ENCODE measurements around the gene SLC12A7. TPM values are rescaled to one million over a fixed set of nuclear protein-coding genes. Genes with fewer than 3 reads are reported as not detected.

Gene SLC12A7
- total and polyA plus RNA-seq, 3 donors from 2014 or later = 73.2 to 212 (median 168) TPM

- TF ChIP-seq CTCF (IDR thresholded peaks at IDR 0.05) (no peak), POLR2A (IDR thresholded peaks at IDR 0.05) (no peak)
- Histone ChIP-seq H3K9me3 (no peaks in the 10 kb centered on the region), H3K36me3 (ENCODE audit: low read depth, missing control alignments) (no peaks in the 10 kb centered on the region), H3K4me3 (no peak overlapping the region), H3K27ac (no peak overlapping the region), H3K27me3 (no peaks in the 10 kb centered on the region), H3K4me1 (no peaks in the 10 kb centered on the region)
- intact Hi-C loops (cut with DNase I; ENCODE audit: low total_unique reads) = no loop called here
- DNase-seq = no peak
- 93 to 100% methylated on average over 8 to 25 of the region's 26 CpGs for WGBS, 2 donors
These were observed 78.7 kb downstream of the SLC12A7 start for GRCh38 chr5:1033178-1033577.

GRCh38 chr5:1032551-1033027, 79.3 kb downstream of the SLC12A7 start:
- intact Hi-C loops (cut with DNase I; ENCODE audit: low total_unique reads) = no loop called here
- Histone ChIP-seq H3K4me3 (no peak overlapping the region), H3K4me1 (no peaks in the 10 kb centered on the region), H3K27ac (no peak overlapping the region), H3K27me3 (no peaks in the 10 kb centered on the region), H3K36me3 (ENCODE audit: low read depth, missing control alignments) (no peaks in the 10 kb centered on the region), H3K9me3 (no peaks in the 10 kb centered on the region)
- 97% methylated on average over 10 to 14 of the region's 14 CpGs for WGBS, 2 donors
- TF ChIP-seq CTCF (IDR thresholded peaks at IDR 0.05) = no peak
- TF ChIP-seq POLR2A (IDR thresholded peaks at IDR 0.05) = no peak
- DNase-seq = no peak

GRCh38 chr5:1032011-1032410, 79.9 kb downstream of the SLC12A7 start:
- no peak overlapping the region for H3K4me3 ChIP-seq
- no peak overlapping the region for H3K27ac ChIP-seq
- no peaks in the 10 kb centered on the region for H3K4me1 ChIP-seq
- H3K36me3 ChIP-seq (ENCODE audit: low read depth, missing control alignments) = no peaks in the 10 kb centered on the region
- TF ChIP-seq CTCF (IDR thresholded peaks at IDR 0.05) (no peak), POLR2A (IDR thresholded peaks at IDR 0.05) (no peak)
- DNase-seq = no peak
- H3K9me3 ChIP-seq = no peaks in the 10 kb centered on the region
- H3K27me3 ChIP-seq = no peaks in the 10 kb centered on the region
- intact Hi-C loops (cut with DNase I; ENCODE audit: low total_unique reads) = no loop called here
- 92 to 94% methylated on average over 13 to 16 of the region's 16 CpGs for WGBS, 2 donors

GRCh38 chr5:1031306-1031959, 80.4 kb downstream of the SLC12A7 start:
- intact Hi-C loops (cut with DNase I; ENCODE audit: low total_unique reads) = no loop called here
- Histone ChIP-seq H3K4me3 (no peak overlapping the region), H3K4me1 (no peaks in the 10 kb centered on the region), H3K36me3 (ENCODE audit: low read depth, missing control alignments) (no peaks in the 10 kb centered on the region), H3K9me3 (no peaks in the 10 kb centered on the region), H3K27me3 (no peaks in the 10 kb centered on the region), H3K27ac (no peak overlapping the region)
- WGBS, 2 donors = 92 to 93% methylated on average over 6 to 17 of the region's 19 CpGs
- DNase-seq = no peak
- no peak for TF ChIP-seq POLR2A (IDR thresholded peaks at IDR 0.05)
- no peak for TF ChIP-seq CTCF (IDR thresholded peaks at IDR 0.05)

- intact Hi-C loops (cut with DNase I; ENCODE audit: low total_unique reads) = no loop called here
- Histone ChIP-seq H3K27ac (no peak overlapping the region), H3K36me3 (ENCODE audit: low read depth, missing control alignments) (no peaks in the 10 kb centered on the region), H3K9me3 (no peaks in the 10 kb centered on the region), H3K4me1 (no peaks in the 10 kb centered on the region), H3K4me3 (no peak overlapping the region), H3K27me3 (no peaks in the 10 kb centered on the region)
- DNase-seq = no peak
- TF ChIP-seq POLR2A (IDR thresholded peaks at IDR 0.05) = no peak
- no peak for TF ChIP-seq CTCF (IDR thresholded peaks at IDR 0.05)
- 83 to 96% methylated on average over 4 to 10 of the region's 10 CpGs for WGBS, 2 donors
These were observed 81.0 kb downstream of the SLC12A7 start for GRCh38 chr5:1030801-1031271.

Measured in testis (tissue), 3 donors.